ENCODE results near the gene OGDH. TPM values are rescaled to one million over a fixed set of nuclear protein-coding genes. Genes with fewer than 3 reads are reported as not detected.

Gene OGDH
- total and polyA plus RNA-seq, 2 of the 4 experiments (the other 2 are of a cell fraction) = 47.4 to 56.5 TPM

DNA sequence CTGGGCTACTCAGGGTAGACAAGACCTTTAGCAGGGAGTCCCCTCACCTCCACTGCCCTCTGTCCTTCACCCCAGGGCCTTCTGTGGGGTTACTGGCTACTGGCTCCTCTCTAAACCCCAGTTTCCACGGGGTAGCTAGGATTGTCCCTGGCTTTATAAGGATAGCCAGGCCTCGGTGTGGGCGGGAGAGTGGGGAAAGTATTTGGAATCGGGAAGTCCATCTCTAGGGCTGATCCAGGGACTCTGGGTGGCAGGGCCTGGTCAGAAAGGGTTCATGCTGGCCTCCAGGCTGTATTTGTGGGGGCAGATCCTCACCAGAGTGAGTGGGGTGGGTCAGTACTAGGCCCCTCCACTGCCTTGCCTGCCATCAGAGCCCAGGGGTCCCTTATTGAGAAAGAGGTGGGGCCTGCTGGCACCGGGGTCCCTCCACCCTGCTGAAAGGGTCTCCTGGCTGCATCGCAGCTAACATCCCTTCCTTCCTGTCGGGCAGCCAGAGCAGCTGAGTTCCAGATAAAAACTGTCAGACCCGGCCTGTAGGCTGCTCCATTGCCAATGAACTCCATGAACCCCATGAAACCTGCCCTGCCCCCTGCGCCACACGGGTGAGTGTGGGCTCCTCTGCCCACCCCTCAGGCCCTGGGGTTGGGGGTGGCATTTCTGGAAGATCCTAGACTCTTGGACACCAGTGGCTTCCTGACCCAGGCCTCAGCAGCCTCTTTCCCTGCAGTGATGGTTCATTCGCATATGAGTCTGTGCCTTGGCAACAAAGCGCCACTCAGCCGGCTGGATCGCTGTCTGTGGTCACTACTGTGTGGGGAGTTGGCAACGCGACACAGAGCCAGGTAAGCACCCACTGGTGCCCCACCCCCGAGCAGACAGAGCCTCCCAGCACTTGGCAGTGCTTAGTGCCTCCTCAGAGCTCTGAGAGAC is 149.5 kb downstream of the OGDH start (continued):
- TF ChIP-seq, protein P1, sequence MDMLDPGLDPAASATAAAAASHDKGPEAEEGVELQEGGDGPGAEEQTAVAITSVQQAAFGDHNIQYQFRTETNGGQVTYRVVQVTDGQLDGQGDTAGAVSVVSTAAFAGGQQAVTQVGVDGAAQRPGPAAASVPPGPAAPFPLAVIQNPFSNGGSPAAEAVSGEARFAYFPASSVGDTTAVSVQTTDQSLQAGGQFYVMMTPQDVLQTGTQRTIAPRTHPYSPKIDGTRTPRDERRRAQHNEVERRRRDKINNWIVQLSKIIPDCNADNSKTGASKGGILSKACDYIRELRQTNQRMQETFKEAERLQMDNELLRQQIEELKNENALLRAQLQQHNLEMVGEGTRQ (IDR thresholded peaks at IDR 0.05; ENCODE audit: low read depth, low read length) = no peak

DNA sequence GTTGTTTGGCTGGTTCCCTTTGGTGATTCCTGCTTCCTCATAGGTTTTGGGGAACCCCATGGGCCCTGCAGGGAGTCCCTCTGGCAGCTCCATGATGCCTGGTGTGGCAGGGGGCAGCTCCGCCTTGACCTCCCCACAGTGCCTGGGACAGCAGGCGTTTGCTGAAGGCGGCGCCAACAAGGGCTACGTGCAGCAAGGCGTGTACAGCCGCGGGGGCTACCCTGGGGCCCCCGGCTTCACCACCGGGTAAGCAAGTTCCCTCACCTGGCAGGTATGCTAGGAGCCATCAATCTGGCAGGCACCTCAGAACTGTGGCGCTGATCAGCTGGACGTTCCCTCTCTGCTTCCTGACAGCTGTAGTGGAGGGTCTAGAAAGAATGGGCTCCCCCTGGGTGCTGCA is 150.5 kb downstream of the OGDH start:
- Histone ChIP-seq H2AFZ (replicated peaks; ENCODE audit: low read length, poor library complexity) (no peak overlapping the region), H3K4me1 (ENCODE audit: control insufficient read depth, insufficient read depth, low read length) (peaks cover 9% of the 10 kb centered on the region; the same call in 1 of the 2 replicates), H3K56ac (ENCODE audit: extremely low read depth, insufficient read depth, low read length) (no peak overlapping the region), H3K4ac (ENCODE audit: low read depth, low read length) (no peak overlapping the region), H2BK20ac (ENCODE audit: low read depth, low read length) (no peak overlapping the region), H3K18ac (ENCODE audit: low read depth, low read length) (no peak overlapping the region), H4K91ac (ENCODE audit: insufficient read depth, low read depth, low read length) (no peak overlapping the region), H3K14ac (replicated peaks; ENCODE audit: low read depth, low read length) (no peak overlapping the region), H3K79me1 (ENCODE audit: low read depth in 1 of 2, low read length in 2 of 2) (peaks cover 23 to 61% of the 10 kb centered on the region in 2 experiments), H2BK5ac (ENCODE audit: low read depth, low read length, poor library complexity, severe bottlenecking) (no peak overlapping the region), H3K4me3 (ENCODE audit: insufficient read depth, low read depth, low read length) (no peak overlapping the region), H3K4me2 (ENCODE audit: low read depth, low read length) (no peak overlapping the region), H3K36me3 (ENCODE audit: control insufficient read depth, insufficient read depth, low read length) (peaks cover 46% of the 10 kb centered on the region), H4K20me1 (ENCODE audit: insufficient read depth, low read length) (peaks cover 21% of the 10 kb centered on the region), H2AK9ac (replicated peaks; ENCODE audit: low read depth, low read length, poor library complexity) (no peak overlapping the region), H3K9ac (ENCODE audit: low read depth, low read length) (no peak overlapping the region), H3K23ac (ENCODE audit: low read depth, low read length) (no peak overlapping the region), H2BK15ac (ENCODE audit: low read depth, low read length) (no peak overlapping the region), H4K8ac (ENCODE audit: low read depth in 2 of 2, low read length in 2 of 2) (no peak overlapping the region), H3K9me3 (ENCODE audit: control insufficient read depth, insufficient read depth, low read length) (no peaks in the 10 kb centered on the region), H3K9me1 (ENCODE audit: insufficient read depth, low read length) (peaks cover 7% of the 10 kb centered on the region), H3K27me3 (ENCODE audit: control insufficient read depth, insufficient read depth, low read length) (no peaks in the 10 kb centered on the region), H4K5ac (ENCODE audit: low read depth, low read length) (no peak overlapping the region), H2AK5ac (ENCODE audit: low read depth, low read length) (no peak overlapping the region), H2BK120ac (ENCODE audit: low read depth, low read length) (no peak overlapping the region), H3K27ac (ENCODE audit: insufficient read depth, low read length) (no peak overlapping the region)
- no peak for TF ChIP-seq POLR2A (IDR thresholded peaks at IDR 0.05; ENCODE audit: low read depth, low read length)
- in situ Hi-C loops (cut with MboI; ENCODE audit: low sequenced_read_pairs) = no loop called here
- DNase-seq (no peak), ATAC-seq (ENCODE audit: low read depth) (no peak)
- ChIA-PET CTCF (no interaction called here), POLR2A (ENCODE audit: unreplicated experiment) (no interaction called here)
- WGBS, 2 experiments (ENCODE audit: extremely low coverage in 2 of 2, insufficient read length in 1 of 2) = 58% methylated on average over 4 of the region's 12 CpGs; no CpG with 5 or more reads in 1 of the 2 experiments
- dilution Hi-C loops (cut with HindIII; ENCODE audit: low sequenced_read_pairs, unreplicated experiment) = no loop called here
- intact Hi-C loops (cut with micrococcal nuclease) = no loop called here
- BruUV-seq (replicated peaks) = no TSS peak

Measured in IMR-90 (cell line).